Sigmoid colon (tissue), 7 donors: ENCODE results near the gene TMEM132D. TPM values are rescaled to one million over a fixed set of nuclear protein-coding genes. Genes with fewer than 3 reads are reported as not detected.

Experiments
- DNase-seq: peaks from one replicate; pipeline ENCODE4 v3.0.0-alpha.2; 2019
- H3K27ac ChIP-seq, 4 donors: fragments of 200-600 bp; sonication (generic); one replicate each; pipeline ENCODE4 v1.5.1; 2016 to 2019; ENCODE audit warnings: mild to moderate bottlenecking in 1 of 4
- H3K27me3 ChIP-seq, 3 donors: fragments of 200-600 bp; sonication (generic); one replicate each; pipeline ENCODE4 v1.5.1; 2019; ENCODE audit warnings: mild to moderate bottlenecking in 1 of 3
- H3K36me3 ChIP-seq, 4 donors: fragments of 200-600 bp; sonication (generic); one replicate each; pipeline ENCODE4 v1.5.1; 2016 to 2019
- H3K4me1 ChIP-seq, 4 donors: fragments of 200-600 bp; sonication (generic); one replicate each; pipeline ENCODE4 v1.5.1; 2017 to 2019
- H3K4me3 ChIP-seq, 4 donors: fragments of 200-600 bp; sonication (generic); one replicate each; pipeline ENCODE4 v1.5.1; 2017 to 2019; ENCODE audit warnings: mild to moderate bottlenecking in 2 of 4, moderate library complexity in 1 of 4
- H3K9me3 ChIP-seq, 4 donors: fragments of 200-600 bp in 3 of 4; sonication (generic) in 3 of 4; one replicate each; pipeline versions ENCODE4 v1.5.1 to v1.6.1; 2013 to 2019
- CTCF ChIP-seq, 4 experiments: fragments of 450-650 bp in 3 of 4; fragments of 200-600 bp in 1 of 4; IDR thresholded peaks; one replicate each; pipeline ENCODE4 v1.5.1; 2016 to 2019; ENCODE audit warnings: antibody characterized with exemption in 4 of 4, mild to moderate bottlenecking in 3 of 4, moderate library complexity in 2 of 4
- EP300 ChIP-seq, 4 donors: sonication (generic); formaldehyde crosslinking; IDR thresholded peaks; one replicate each; pipeline ENCODE4 v1.6.1; 2017; ENCODE audit warnings: antibody characterized with exemption in 4 of 4
- POLR2A ChIP-seq, 2 donors: fragments of 450-650 bp; IDR thresholded peaks; one replicate each; pipeline ENCODE4 v1.6.1; 2016; ENCODE audit warnings: antibody characterized with exemption in 2 of 2, mild to moderate bottlenecking in 2 of 2, moderate library complexity in 2 of 2
- POLR2AphosphoS5 ChIP-seq, 4 donors: sonication (generic); formaldehyde crosslinking; IDR thresholded peaks; one replicate each; pipeline ENCODE4 v1.6.1; 2017; ENCODE audit warnings: antibody characterized with exemption in 4 of 4
- WGBS, 2 donors: extraction: QIAGEN DNeasy Blood & Tissue Kit; methylation state at CpG; one replicate each; pipeline ENCODE4 v1.1.7; 2013; 5-methylcytosine and 5-hydroxymethylcytosine counted together
- intact Hi-C: fragments of 100-400 bp; cut with DNase I; formaldehyde crosslinking; loops from one replicate; pipeline ENCODE4 v1.15.1; 2023
- polyA plus RNA-seq, 3 donors: library from polyadenylated mRNA; stranded (reverse); fragments of 200-250 nt; gene quantifications; one replicate each; pipeline ENCODE4 v1.2.3, GENCODE V29; 2013
- total RNA-seq, 4 donors: library from RNA; depleted of rRNA; stranded (reverse); fragments of >200 nt; gene quantifications; one replicate each; pipeline ENCODE4 v1.1.0, GENCODE V29; 2016
- donor health status: healthy with polysubstance abuse.
- donor health status: Bipolar disorder and iron deficiency.
- donor health status: healthy.

The TMEM132D gene
- total and polyA plus RNA-seq, 7 donors = under 0.01 to 0.03 (median under 0.01) TPM; not detected in 3

GRCh38 chr12:129659961-129660622 is 243.7 kb downstream of the TMEM132D start:
- TF ChIP-seq POLR2AphosphoS5 (IDR thresholded peaks at IDR 0.05) (no peak), POLR2A (IDR thresholded peaks at IDR 0.05) (no peak), EP300 (IDR thresholded peaks at IDR 0.05) (no peak), CTCF (IDR thresholded peaks at IDR 0.05) (no peak)
- Histone ChIP-seq H3K27me3 (no peaks in the 10 kb centered on the region), H3K4me3 (no peak overlapping the region), H3K4me1 (no peaks in the 10 kb centered on the region), H3K27ac (no peak overlapping the region), H3K9me3 (peaks cover 0 to 2% (median 0%) of the 10 kb centered on the region in 4 donors), H3K36me3 (no peaks in the 10 kb centered on the region)
- WGBS, 2 donors = 83 to 85% methylated on average over 9 of the region's 9 CpGs
- DNase-seq = no peak
- intact Hi-C loops = no loop called here

GRCh38 chr12:129657179-129657578 is 246.6 kb downstream of the TMEM132D start:
- no peak for TF ChIP-seq EP300 (IDR thresholded peaks at IDR 0.05)
- Histone ChIP-seq H3K4me3 (no peak overlapping the region), H3K36me3 (no peaks in the 10 kb centered on the region), H3K9me3 (peaks cover 0 to 2% (median 0%) of the 10 kb centered on the region in 4 donors), H3K27me3 (no peaks in the 10 kb centered on the region), H3K4me1 (no peaks in the 10 kb centered on the region), H3K27ac (no peak overlapping the region)
- intact Hi-C loops = no loop called here
- WGBS, 2 donors = 37 to 72% methylated on average over 4 of the region's 4 CpGs
- DNase-seq = no peak

GRCh38 chr12:129651951-129652350 is 251.9 kb downstream of the TMEM132D start:
- no peaks in the 10 kb centered on the region for H3K36me3 ChIP-seq
- no peaks in the 10 kb centered on the region for H3K27me3 ChIP-seq
- no peak for DNase-seq
- WGBS, 2 donors = 44 to 73% methylated on average over 6 of the region's 6 CpGs
- peaks cover 0 to 6% (median 0%) of the 10 kb centered on the region in 4 donors for H3K9me3 ChIP-seq
- TF ChIP-seq POLR2AphosphoS5 (IDR thresholded peaks at IDR 0.05) = no peak
- TF ChIP-seq POLR2A (IDR thresholded peaks at IDR 0.05) = no peak
- no peak for TF ChIP-seq CTCF (IDR thresholded peaks at IDR 0.05)
- no peak for TF ChIP-seq EP300 (IDR thresholded peaks at IDR 0.05)
- no peak overlapping the region for H3K27ac ChIP-seq
- intact Hi-C loops = no loop called here
- H3K4me1 ChIP-seq = no peaks in the 10 kb centered on the region
- no peak overlapping the region for H3K4me3 ChIP-seq

GRCh38 chr12:129641926-129642325 is 261.9 kb downstream of the TMEM132D start:
- intact Hi-C loops = no loop called here
- Histone ChIP-seq H3K4me3 (no peak overlapping the region), H3K36me3 (no peaks in the 10 kb centered on the region), H3K4me1 (no peaks in the 10 kb centered on the region), H3K27me3 (no peaks in the 10 kb centered on the region), H3K27ac (no peak overlapping the region), H3K9me3 (no peaks in the 10 kb centered on the region)
- TF ChIP-seq POLR2AphosphoS5 (IDR thresholded peaks at IDR 0.05) (no peak), CTCF (IDR thresholded peaks at IDR 0.05) (no peak), EP300 (IDR thresholded peaks at IDR 0.05) (no peak), POLR2A (IDR thresholded peaks at IDR 0.05) (no peak)
- 6 to 11% methylated on average over 6 of the region's 6 CpGs for WGBS, 2 donors
- DNase-seq = no peak

- Histone ChIP-seq H3K27me3 (no peaks in the 10 kb centered on the region), H3K36me3 (no peaks in the 10 kb centered on the region), H3K27ac (no peak overlapping the region), H3K4me3 (no peak overlapping the region), H3K4me1 (no peaks in the 10 kb centered on the region), H3K9me3 (no peaks in the 10 kb centered on the region)
- DNase-seq = no peak
- intact Hi-C loops = no loop called here
- 41 to 57% methylated on average over 6 of the region's 6 CpGs for WGBS, 2 donors
- TF ChIP-seq EP300 (IDR thresholded peaks at IDR 0.05) = no peak
- no peak for TF ChIP-seq CTCF (IDR thresholded peaks at IDR 0.05)
- TF ChIP-seq POLR2AphosphoS5 (IDR thresholded peaks at IDR 0.05) = no peak
- TF ChIP-seq POLR2A (IDR thresholded peaks at IDR 0.05) = no peak
These were observed 268.7 kb downstream of the TMEM132D start for GRCh38 chr12:129635021-129635685.
